Natural killer cell (primary cell): ENCODE data around the gene ABCA2. TPM values are rescaled to one million over a fixed set of nuclear protein-coding genes. Genes with fewer than 3 reads are reported as not detected.

ENCODE experiments used
- ATAC-seq, 3 donors: fragments of 150-1000 bp in 2 of 3; fragments of 200-7000 bp in 1 of 3; cut with Tn5 transposase; 1 replicate in 1 of 3; 2 replicates in 2 of 3; pipeline ENCODE4 v1.10.0; 2021; ENCODE audit warnings: mild to moderate bottlenecking in 2 of 3, moderate library complexity in 2 of 3
- DNase-seq, 2 donors: peaks; one replicate each; pipeline versions ENCODE4 v3.0.0 to v3.0.0-alpha.2; 2013 to 2021; ENCODE audit warnings: mixed read lengths in 1 of 2
- H3K27ac ChIP-seq: one replicate; pipeline ENCODE4 v1.5.1; 2013; ENCODE audit warnings: mild to moderate bottlenecking, low read length
- H3K27me3 ChIP-seq: one replicate; pipeline ENCODE4 v1.6.1; 2013; ENCODE audit warnings: low read length; ENCODE audit not compliant: control insufficient read depth, insufficient read depth
- H3K36me3 ChIP-seq: one replicate; pipeline ENCODE4 v1.6.1; 2013; ENCODE audit warnings: low read length; ENCODE audit not compliant: control insufficient read depth, insufficient read depth
- H3K4me1 ChIP-seq: one replicate; pipeline ENCODE4 v1.6.1; 2013; ENCODE audit warnings: low read length; ENCODE audit not compliant: control insufficient read depth, insufficient read depth
- H3K4me3 ChIP-seq: one replicate; pipeline ENCODE4 v1.5.1; 2013; ENCODE audit warnings: low read length
- H3K9me3 ChIP-seq: one replicate; pipeline ENCODE4 v1.6.1; 2013; ENCODE audit warnings: low read length; ENCODE audit not compliant: control insufficient read depth, insufficient read depth
- H3K27ac Mint-ChIP-seq, 2 donors: one replicate each; pipeline ENCODE4 v1.8.0; 2022; ENCODE audit warnings: mild to moderate bottlenecking in 2 of 2, mixed read lengths in 2 of 2, moderate library complexity in 1 of 2
- H3K27me3 Mint-ChIP-seq, 2 donors: one replicate each; pipeline ENCODE4 v1.8.0; 2022; ENCODE audit warnings: low read depth in 2 of 2, mixed read lengths in 2 of 2
- H3K36me3 Mint-ChIP-seq: one replicate; pipeline ENCODE4 v1.8.0; 2022; ENCODE audit warnings: mixed read lengths
- H3K4me1 Mint-ChIP-seq, 2 donors: one replicate each; pipeline ENCODE4 v1.8.0; 2022; ENCODE audit warnings: mixed read lengths in 2 of 2
- H3K4me3 Mint-ChIP-seq: one replicate; pipeline ENCODE4 v1.8.0; 2022; ENCODE audit warnings: mild to moderate bottlenecking, moderate library complexity, mixed read lengths
- H3K9me3 Mint-ChIP-seq, 2 donors: one replicate each; pipeline ENCODE4 v1.8.0; 2022; ENCODE audit warnings: mixed read lengths in 2 of 2
- WGBS: methylation state at CpG from one replicate; pipeline ENCODE4 v1.1.7; 2013; ENCODE audit warnings: missing lambda C conversion rate; ENCODE audit not compliant: insufficient coverage; 5-methylcytosine and 5-hydroxymethylcytosine counted together
- intact Hi-C: fragments of 100-400 bp; cut with micrococcal nuclease; formaldehyde crosslinking; loops from one replicate; pipeline ENCODE4 v1.14.2; 2022
- total RNA-seq, 4 donors: library from RNA; stranded (reverse); fragments of 120-200 nt in 1 of 4; gene quantifications; one replicate each; pipeline versions ENCODE4 v1.2.3 to v1.2.4, GENCODE V29; 2013 to 2022
- TF ChIP-seq, protein P1 (sequence below): fragments of 200-600 bp; IDR thresholded peaks from one replicate; pipeline ENCODE4 v1.8.0; 2022; ENCODE audit warnings: antibody characterized with exemption

ABCA2 gene
- total RNA-seq, 3 donors from 2014 or later (not counting 1 experiment from before 2014, with no cell fraction given), result 356 to 416 (median 357) TPM

DNA sequence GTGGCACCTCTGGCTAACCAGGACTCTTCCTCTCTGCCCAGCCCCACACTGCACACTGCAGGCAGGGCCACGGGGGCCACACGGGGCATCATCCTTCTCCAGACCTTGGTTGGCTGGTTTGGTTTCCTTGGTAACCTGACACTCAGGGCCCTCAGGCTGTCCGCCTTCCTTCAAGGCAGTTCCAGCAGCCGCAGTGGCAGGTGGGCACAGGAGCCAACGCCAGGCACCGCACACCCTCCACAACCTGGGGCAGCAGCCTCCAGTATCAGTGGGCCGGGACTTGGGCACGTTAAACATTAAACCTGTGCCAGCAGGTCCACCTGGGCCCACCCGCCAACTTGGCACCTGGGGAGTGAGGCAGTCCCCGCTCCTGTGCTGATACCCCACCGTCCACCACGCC, 16.0 kb upstream of the ABCA2 start:
- 62% methylated on average over 12 of the region's 12 CpGs for WGBS
- peaks cover 56% of the 10 kb centered on the region for H3K27me3 ChIP-seq

DNA sequence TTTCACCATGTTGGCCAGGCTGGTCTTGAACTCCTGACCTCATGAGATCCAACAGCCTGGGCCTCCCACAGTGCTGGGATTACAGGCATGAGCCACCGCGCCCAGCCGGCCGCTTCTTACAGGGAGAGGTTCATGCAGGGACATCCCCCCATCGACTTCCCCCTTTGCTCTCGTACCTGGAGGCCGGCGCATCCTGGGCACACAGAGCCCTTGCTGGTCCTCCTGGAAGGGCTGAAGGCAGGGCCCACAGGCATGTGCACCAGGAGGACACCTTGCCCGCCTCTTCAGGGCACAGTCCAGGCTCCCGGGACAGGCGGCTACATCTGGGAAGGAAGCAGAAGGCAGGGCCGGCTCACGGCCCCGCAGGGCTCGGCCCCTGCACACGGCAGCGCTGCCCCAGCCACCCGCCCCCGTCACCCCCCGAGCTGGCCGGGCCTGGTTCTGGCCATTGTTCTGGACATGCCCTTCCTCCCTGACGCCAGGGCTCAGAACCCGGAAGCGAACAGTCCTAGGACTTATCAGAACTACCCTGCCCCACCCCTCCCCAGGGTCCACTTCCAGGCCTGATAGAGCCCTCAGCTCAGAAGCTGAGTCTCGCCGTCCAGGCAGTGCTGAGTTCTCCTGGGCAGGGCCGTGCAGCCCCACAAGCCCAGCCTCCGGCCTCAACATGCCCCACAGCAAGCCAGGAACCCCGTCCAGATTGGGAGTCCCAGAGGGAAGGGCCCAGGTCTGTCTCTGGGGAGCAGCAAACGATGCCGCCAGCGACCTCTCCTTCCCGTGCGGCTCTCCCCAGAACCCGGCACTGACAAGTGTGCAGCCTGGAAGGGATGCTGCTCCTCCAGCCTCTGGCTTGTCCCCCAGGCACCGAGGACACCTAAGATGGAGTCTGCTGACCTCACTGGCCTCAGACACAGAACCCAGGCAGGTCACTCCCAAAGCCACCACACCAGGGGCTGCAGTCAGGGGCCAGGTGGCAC, 15.0 kb upstream of the ABCA2 start:
- ATAC-seq (no peak), DNase-seq (no peak)
- H3K27ac Mint-ChIP-seq, result no peak overlapping the region
- H3K36me3 ChIP-seq, result no peaks in the 10 kb centered on the region
- peaks cover 48% of the 10 kb centered on the region for H3K27me3 ChIP-seq
- peaks cover 37% of the 10 kb centered on the region for H3K4me1 ChIP-seq
- H3K4me3 ChIP-seq, result no peak overlapping the region
- WGBS, result 87% methylated on average over 36 of the region's 36 CpGs
- intact Hi-C loops, result no loop called here
- peaks cover 5 to 7% of the 10 kb centered on the region in 2 donors for H3K4me1 Mint-ChIP-seq
- H3K27ac ChIP-seq, result no peak overlapping the region
- no peaks in the 10 kb centered on the region for H3K9me3 Mint-ChIP-seq
- TF ChIP-seq, protein P1, sequence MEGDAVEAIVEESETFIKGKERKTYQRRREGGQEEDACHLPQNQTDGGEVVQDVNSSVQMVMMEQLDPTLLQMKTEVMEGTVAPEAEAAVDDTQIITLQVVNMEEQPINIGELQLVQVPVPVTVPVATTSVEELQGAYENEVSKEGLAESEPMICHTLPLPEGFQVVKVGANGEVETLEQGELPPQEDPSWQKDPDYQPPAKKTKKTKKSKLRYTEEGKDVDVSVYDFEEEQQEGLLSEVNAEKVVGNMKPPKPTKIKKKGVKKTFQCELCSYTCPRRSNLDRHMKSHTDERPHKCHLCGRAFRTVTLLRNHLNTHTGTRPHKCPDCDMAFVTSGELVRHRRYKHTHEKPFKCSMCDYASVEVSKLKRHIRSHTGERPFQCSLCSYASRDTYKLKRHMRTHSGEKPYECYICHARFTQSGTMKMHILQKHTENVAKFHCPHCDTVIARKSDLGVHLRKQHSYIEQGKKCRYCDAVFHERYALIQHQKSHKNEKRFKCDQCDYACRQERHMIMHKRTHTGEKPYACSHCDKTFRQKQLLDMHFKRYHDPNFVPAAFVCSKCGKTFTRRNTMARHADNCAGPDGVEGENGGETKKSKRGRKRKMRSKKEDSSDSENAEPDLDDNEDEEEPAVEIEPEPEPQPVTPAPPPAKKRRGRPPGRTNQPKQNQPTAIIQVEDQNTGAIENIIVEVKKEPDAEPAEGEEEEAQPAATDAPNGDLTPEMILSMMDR, result no peak
- H3K27me3 Mint-ChIP-seq, result peaks cover 8 to 22% of the 10 kb centered on the region in 2 donors
- H3K9me3 ChIP-seq, result no peaks in the 10 kb centered on the region
- H3K4me3 Mint-ChIP-seq, result no peak overlapping the region
- H3K36me3 Mint-ChIP-seq, result no peaks in the 10 kb centered on the region

More for the DNA sequence above, 16.0 kb upstream of the ABCA2 start:
- H3K27ac Mint-ChIP-seq, result no peak overlapping the region
- peaks cover 5 to 7% of the 10 kb centered on the region in 2 donors for H3K4me1 Mint-ChIP-seq
- TF ChIP-seq, protein P1, result no peak
- H3K27me3 Mint-ChIP-seq, result peaks cover 8 to 23% of the 10 kb centered on the region in 2 donors
- Histone ChIP-seq H3K9me3 (no peaks in the 10 kb centered on the region), H3K27ac (no peak overlapping the region), H3K36me3 (no peaks in the 10 kb centered on the region), H3K4me1 (peaks cover 37% of the 10 kb centered on the region), H3K4me3 (no peak overlapping the region)
- H3K36me3 Mint-ChIP-seq, result no peaks in the 10 kb centered on the region
- no peak for DNase-seq
- intact Hi-C loops, result no loop called here
- no peak overlapping the region for H3K4me3 Mint-ChIP-seq
- no peak for ATAC-seq
- no peaks in the 10 kb centered on the region for H3K9me3 Mint-ChIP-seq

DNA sequence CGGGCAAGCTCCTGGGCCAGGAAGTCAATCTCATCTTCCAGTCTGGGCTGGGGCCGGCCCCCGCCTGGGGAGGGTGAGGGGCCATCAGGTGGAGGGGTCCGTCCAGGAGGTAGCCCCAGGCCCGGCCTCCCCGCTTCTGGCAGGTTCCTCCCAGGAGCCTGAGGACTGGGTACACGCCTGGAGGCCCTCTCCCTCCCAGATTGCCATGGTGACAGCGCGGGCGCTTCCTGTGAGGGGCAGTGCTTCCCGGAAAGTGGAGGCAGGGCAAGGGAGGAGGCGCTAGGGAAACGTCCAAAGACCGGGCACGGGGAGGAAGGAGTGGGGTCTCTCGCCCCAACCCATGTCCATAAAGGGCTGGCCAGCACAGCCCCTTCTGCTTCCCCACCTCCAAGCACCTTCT, 13.1 kb upstream of the ABCA2 start:
- peaks cover 29% of the 10 kb centered on the region for H3K27me3 ChIP-seq
- TF ChIP-seq, protein P1, result no peak
- ATAC-seq, result no peak
- 68% methylated on average over 16 of the region's 16 CpGs for WGBS
- Mint-ChIP-seq H3K9me3 (no peaks in the 10 kb centered on the region), H3K27me3 (peaks cover 8 to 9% of the 10 kb centered on the region in 2 donors), H3K27ac (no peak overlapping the region), H3K4me1 (peaks cover 0 to 7% of the 10 kb centered on the region in 2 donors), H3K36me3 (no peaks in the 10 kb centered on the region), H3K4me3 (no peak overlapping the region)
- H3K4me1 ChIP-seq, result peaks cover 27% of the 10 kb centered on the region
- intact Hi-C loops, result no loop called here
- no peak overlapping the region for H3K4me3 ChIP-seq
- no peaks in the 10 kb centered on the region for H3K9me3 ChIP-seq
- no peak overlapping the region for H3K27ac ChIP-seq
- no peaks in the 10 kb centered on the region for H3K36me3 ChIP-seq
- no peak for DNase-seq
